Osteoblast (primary cell): ENCODE data around the gene LAMA5. TPM values are rescaled to one million over a fixed set of nuclear protein-coding genes. Genes with fewer than 3 reads are reported as not detected.

Experiments
- DNase-seq: peaks from one replicate; pipeline ENCODE4 v3.0.0; 2011; ENCODE audit warnings: low spot score, mixed read lengths; ENCODE audit not compliant: insufficient read length; ENCODE audit errors: missing footprints
- H2AFZ ChIP-seq: 2 replicates; pipeline ENCODE4 v1.6.0; 2011; ENCODE audit warnings: mild to moderate bottlenecking, low read length
- H3K27ac ChIP-seq: 2 replicates; pipeline ENCODE4 v1.5.1; 2011; ENCODE audit warnings: mild to moderate bottlenecking, low read depth, low read length, moderate library complexity
- H3K27me3 ChIP-seq: 2 replicates; pipeline ENCODE4 v1.6.0; 2012; ENCODE audit warnings: mild to moderate bottlenecking, control low read depth, inconsistent platforms, low read length, moderate library complexity; ENCODE audit not compliant: insufficient read depth
- H3K36me3 ChIP-seq: 2 replicates; pipeline ENCODE4 v1.5.1; 2011; ENCODE audit warnings: mild to moderate bottlenecking, low read length, control low read depth, moderate library complexity; ENCODE audit not compliant: insufficient read depth
- H3K4me1 ChIP-seq: 2 replicates; pipeline ENCODE4 v1.5.1; 2011; ENCODE audit warnings: mild to moderate bottlenecking, low read length, control low read depth, moderate library complexity; ENCODE audit not compliant: insufficient read depth
- H3K4me2 ChIP-seq: 2 replicates; pipeline ENCODE4 v1.6.0; 2011; ENCODE audit warnings: mild to moderate bottlenecking, low read length; ENCODE audit not compliant: insufficient read depth
- H3K4me3 ChIP-seq: fragments of 200-600 bp; sonication (generic); 3 replicates; pipeline ENCODE4 v1.5.1; 2012; ENCODE audit warnings: mild to moderate bottlenecking, low read length, inconsistent platforms; ENCODE audit not compliant: insufficient read depth
- H3K79me2 ChIP-seq: 2 replicates; pipeline ENCODE4 v1.6.0; 2012; ENCODE audit warnings: mild to moderate bottlenecking, low read length, control low read depth, inconsistent platforms; ENCODE audit not compliant: insufficient read depth
- H3K9me3 ChIP-seq: 2 replicates; pipeline ENCODE4 v1.5.1; 2011; ENCODE audit warnings: low read depth, low read length, control low read depth
- H4K20me1 ChIP-seq: 2 replicates; pipeline ENCODE4 v1.6.0; 2012; ENCODE audit warnings: mild to moderate bottlenecking, low read length, control low read depth; ENCODE audit not compliant: insufficient read depth
- CTCF ChIP-seq: IDR thresholded peaks from 2 replicates; pipeline ENCODE4 v1.5.1; 2011; ENCODE audit warnings: mild to moderate bottlenecking, low read depth, low read length, moderate library complexity; ENCODE audit errors: extremely low read depth
- total RNA-seq: library from RNA; depleted of rRNA; stranded (reverse); fragments of >200 nt; gene quantifications from 2 replicates; pipeline ENCODE4 v1.2.3, GENCODE V29; 2012

Gene LAMA5
- total RNA-seq, 1 donor: 2.2 TPM

- Histone ChIP-seq H3K4me2 (no peak overlapping the region), H3K9me3 (no peaks in the 10 kb centered on the region), H3K4me3 (no peak overlapping the region), H3K27ac (no peak overlapping the region), H4K20me1 (peaks cover 10% of the 10 kb centered on the region), H3K36me3 (peaks cover 55% of the 10 kb centered on the region), H3K79me2 (no peaks in the 10 kb centered on the region), H3K27me3 (no peaks in the 10 kb centered on the region), H3K4me1 (no peaks in the 10 kb centered on the region), H2AFZ (no peak overlapping the region)
- no peak for TF ChIP-seq CTCF
- DNase-seq: peak; percentile 1
Measured at GRCh38 chr20:62280303-62280702, 86.8 kb downstream of the LAMA5 start.

- H3K4me2 ChIP-seq: no peak overlapping the region
- no peaks in the 10 kb centered on the region for H3K27me3 ChIP-seq
- H3K9me3 ChIP-seq: no peaks in the 10 kb centered on the region
- no peak overlapping the region for H2AFZ ChIP-seq
- peaks cover 14% of the 10 kb centered on the region for H4K20me1 ChIP-seq
- H3K79me2 ChIP-seq: no peaks in the 10 kb centered on the region
- DNase-seq: peak; percentile 80
- H3K4me1 ChIP-seq: no peaks in the 10 kb centered on the region
- no peak overlapping the region for H3K27ac ChIP-seq
- peaks cover 49% of the 10 kb centered on the region for H3K36me3 ChIP-seq
- no peak overlapping the region for H3K4me3 ChIP-seq
- TF ChIP-seq CTCF: no peak
Measured at GRCh38 chr20:62277253-62277652, 89.9 kb downstream of the LAMA5 start.

GRCh38 chr20:62276439-62276838, 90.7 kb downstream of the LAMA5 start:
- H3K9me3 ChIP-seq: no peaks in the 10 kb centered on the region
- H3K4me3 ChIP-seq: no peak overlapping the region
- TF ChIP-seq CTCF: no peak
- H3K27ac ChIP-seq: no peak overlapping the region
- no peaks in the 10 kb centered on the region for H3K79me2 ChIP-seq
- no peaks in the 10 kb centered on the region for H3K27me3 ChIP-seq
- peaks cover 14% of the 10 kb centered on the region for H4K20me1 ChIP-seq
- H3K4me2 ChIP-seq: no peak overlapping the region
- peaks cover 41% of the 10 kb centered on the region for H3K36me3 ChIP-seq
- H2AFZ ChIP-seq: no peak overlapping the region
- DNase-seq: peak; percentile 84
- H3K4me1 ChIP-seq: no peaks in the 10 kb centered on the region

- Histone ChIP-seq H3K27ac (no peak overlapping the region), H3K4me2 (no peak overlapping the region), H3K4me1 (no peaks in the 10 kb centered on the region), H3K36me3 (peaks cover 29% of the 10 kb centered on the region), H3K9me3 (no peaks in the 10 kb centered on the region), H3K4me3 (no peak overlapping the region), H3K27me3 (no peaks in the 10 kb centered on the region), H2AFZ (no peak overlapping the region), H4K20me1 (peaks cover 14% of the 10 kb centered on the region), H3K79me2 (no peaks in the 10 kb centered on the region)
- no peak for TF ChIP-seq CTCF
- DNase-seq: peak; percentile 23
Measured at GRCh38 chr20:62275219-62275618, 91.9 kb downstream of the LAMA5 start.
